NCI-H1436 (cell line): ENCODE results near the gene DUSP19.
"Not testable (repeated sequence)": the region's sequence is repeated elsewhere in the genome, so short reads cannot be mapped to it uniquely, and the experiment has no call there.

ENCODE experiments used
- DNase-seq: peaks from one replicate; lab custom pipeline; 2025; lab: John Stamatoyannopoulos, UW

Gene DUSP19

GRCh38 chr2:183078464-183079138, at the start of gene DUSP19:
Gene DUSP19, plus strand, starts transcription at chr2:183078747. Its CDS starts 187 bp downstream, at chr2:183078934.
- DNase-seq = peak; percentile 89

GRCh38 chr2:183029219-183029618, 49.3 kb upstream of the DUSP19 start:
- no peak for DNase-seq

GRCh38 chr2:183031911-183032794, 46.4 kb upstream of the DUSP19 start:
- no peak for DNase-seq

GRCh38 chr2:183033951-183034350, 44.6 kb upstream of the DUSP19 start:
- no peak for DNase-seq

GRCh38 chr2:183034806-183035205, 43.7 kb upstream of the DUSP19 start:
- DNase-seq = no peak

GRCh38 chr2:183035298-183035953, 43.1 kb upstream of the DUSP19 start:
- DNase-seq = no peak

GRCh38 chr2:183035954-183036669, 42.4 kb upstream of the DUSP19 start:
- DNase-seq = no peak

- DNase-seq = no peak
Measured at GRCh38 chr2:183037074-183037552, 41.4 kb upstream of the DUSP19 start.

- peak; percentile 59 for DNase-seq
Measured at GRCh38 chr2:183037553-183038340, 40.8 kb upstream of the DUSP19 start.

GRCh38 chr2:183038341-183039300, 39.9 kb upstream of the DUSP19 start, which contains the start of gene NCKAP1:
Gene NCKAP1, minus strand, starts transcription at chr2:183038457. Its CDS starts 358 bp downstream, at chr2:183038099.
- DNase-seq = peak; percentile 83

GRCh38 chr2:183040604-183041003, 37.9 kb upstream of the DUSP19 start:
- DNase-seq = no peak

GRCh38 chr2:183043580-183043979, 35.0 kb upstream of the DUSP19 start:
- DNase-seq = not testable (repeated sequence)

- not testable (repeated sequence) for DNase-seq
Measured at GRCh38 chr2:183047486-183048125, 30.9 kb upstream of the DUSP19 start.

GRCh38 chr2:183049420-183049819, 29.1 kb upstream of the DUSP19 start:
- DNase-seq = no peak

- no peak for DNase-seq
Measured at GRCh38 chr2:183057333-183057985, 21.1 kb upstream of the DUSP19 start.

GRCh38 chr2:183059561-183059960, 19.0 kb upstream of the DUSP19 start:
- no peak for DNase-seq

- no peak for DNase-seq
Measured at GRCh38 chr2:183060571-183061231, 17.8 kb upstream of the DUSP19 start.

- DNase-seq = no peak
Measured at GRCh38 chr2:183063083-183063482, 15.5 kb upstream of the DUSP19 start.
